GM21737 (cell line): ENCODE results near the gene NEK9.

Experiments used
- ATAC-seq: cut with Tn5 transposase; IDR thresholded peaks from one replicate; pipeline ENCODE4 v1.9.1; 2021; ENCODE audit warnings: mild to moderate bottlenecking, moderate library complexity; ENCODE audit not compliant: unreplicated experiment

The NEK9 gene

DNA sequence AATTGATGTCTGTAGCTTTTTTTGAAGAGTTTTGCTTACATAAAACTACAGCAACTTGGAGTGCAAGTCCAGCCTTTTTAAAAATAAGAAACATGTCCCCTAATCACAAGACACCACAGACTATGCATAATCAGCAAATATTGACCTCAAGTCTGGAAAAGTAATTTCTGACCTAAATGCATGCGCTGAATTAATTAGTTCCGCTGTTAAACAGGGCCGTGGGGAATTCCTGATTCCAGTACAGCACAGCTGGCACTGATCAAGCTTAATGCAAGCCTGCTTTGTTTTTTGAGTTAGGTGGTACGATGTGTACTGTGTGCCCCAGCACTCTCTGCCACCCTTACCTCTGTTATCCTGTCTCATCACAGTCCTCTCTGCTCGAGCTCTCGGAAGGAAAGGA, 84.8 kb downstream of the NEK9 start:
- ATAC-seq = no peak

DNA sequence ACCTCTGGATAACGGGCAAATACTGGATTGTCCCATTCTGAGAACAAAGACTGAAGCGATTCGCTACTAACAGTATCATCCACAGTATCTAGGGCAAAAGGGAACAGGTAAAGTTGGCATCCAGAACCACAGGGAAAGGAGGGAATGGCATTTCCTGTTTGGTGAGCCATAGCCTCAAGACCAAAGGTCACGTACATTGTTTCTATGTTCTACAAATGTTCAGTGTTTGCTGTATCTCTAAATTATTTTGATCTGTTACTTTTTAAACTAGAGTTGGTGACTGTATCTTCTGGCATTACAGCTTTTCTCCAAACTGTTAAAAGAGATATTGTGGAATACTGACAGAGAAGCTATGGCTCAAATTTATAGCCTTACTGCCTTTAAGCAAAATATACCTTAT, 85.2 kb downstream of the NEK9 start:
- no peak for ATAC-seq

DNA sequence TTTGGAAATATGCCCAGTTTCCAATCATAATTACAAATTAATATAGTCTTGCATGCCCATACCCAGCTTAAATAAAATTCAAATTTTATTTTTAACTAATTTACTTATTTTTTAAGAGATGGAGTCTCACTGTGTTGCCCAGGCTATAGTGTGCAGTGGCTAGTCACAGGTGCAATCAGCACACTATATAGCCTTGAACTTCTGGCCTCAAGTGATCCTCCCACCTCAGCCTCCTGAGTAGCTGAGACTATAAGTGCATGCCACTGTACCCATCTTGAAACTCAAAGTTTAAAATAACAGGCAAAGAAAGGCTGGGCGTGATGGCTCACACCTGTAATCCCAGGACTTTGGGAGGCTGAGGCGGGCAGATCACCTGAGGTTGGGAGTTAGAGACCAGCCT, 85.9 kb downstream of the NEK9 start:
- no peak for ATAC-seq

DNA sequence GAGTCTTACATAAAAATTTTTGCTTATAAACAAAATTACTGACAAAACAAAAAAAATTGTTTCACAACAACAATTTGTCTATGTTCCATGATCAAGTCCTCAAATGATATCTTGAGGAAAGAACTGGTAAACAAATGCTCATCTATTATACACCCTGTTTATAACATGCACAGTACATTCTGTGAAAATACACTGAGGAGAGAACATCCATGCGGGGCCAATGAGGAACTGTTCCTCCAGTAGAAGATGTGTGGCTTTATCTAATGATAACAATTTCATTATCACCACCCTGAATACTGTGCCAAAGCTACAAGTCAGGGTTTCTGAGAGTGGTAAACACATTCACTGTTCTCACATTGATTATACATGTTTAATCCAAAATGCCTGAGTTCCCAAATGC, 86.3 kb downstream of the NEK9 start:
- no peak for ATAC-seq

DNA sequence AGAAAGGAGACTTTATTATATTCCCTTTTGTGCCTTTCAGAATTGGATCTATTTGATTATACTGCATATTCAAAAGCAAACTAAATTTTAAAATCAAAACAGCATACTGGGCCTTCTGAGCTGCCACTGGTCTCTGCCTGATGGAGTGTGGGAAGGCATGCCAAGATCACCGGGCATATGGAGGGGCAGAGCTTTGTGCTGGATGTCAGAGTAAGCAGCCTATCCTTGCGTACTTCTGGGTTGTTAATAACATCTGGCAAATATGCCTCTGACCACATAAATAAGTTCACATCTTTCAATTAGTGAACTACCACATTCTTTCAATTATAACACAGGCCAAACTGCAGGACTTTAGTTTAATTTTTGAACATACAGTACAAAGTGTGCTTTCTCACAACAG, 93.9 kb downstream of the NEK9 start:
- ATAC-seq = no peak

DNA sequence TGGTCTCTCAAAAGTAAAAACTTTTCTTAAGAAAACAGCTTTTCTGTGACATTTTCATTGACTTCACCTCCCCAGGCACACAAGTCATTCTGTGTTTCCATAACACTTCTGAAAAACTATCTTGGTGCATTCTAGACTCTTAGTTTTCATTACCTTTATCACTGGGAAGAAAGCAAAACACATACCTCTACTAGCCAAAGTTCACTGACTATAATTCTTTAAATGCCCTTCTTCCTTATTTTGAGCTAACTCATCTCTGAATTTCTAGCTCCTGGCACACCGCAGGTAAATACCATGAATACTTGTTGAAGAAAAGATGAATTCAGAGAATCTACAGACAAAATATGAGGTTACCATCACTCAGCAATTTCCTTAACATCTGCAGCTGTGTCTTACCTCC, 96.7 kb downstream of the NEK9 start:
- no peak for ATAC-seq
